Common myeloid progenitor, CD34-positive (primary cell): ENCODE data around the gene LRPPRC.

Experiments
- CTCF ChIA-PET: fragments of 350-600 bp; sonication (Branson Sonifier 250); formaldehyde crosslinking; loops from one replicate; lab custom pipeline; 2021; ENCODE audit warnings: antibody characterized with exemption; lab: Charles Lee
- POLR2A ChIA-PET: fragments of 350-600 bp; sonication (Branson Sonifier 250); formaldehyde crosslinking; loops from one replicate; lab custom pipeline; 2021; ENCODE audit warnings: antibody characterized with exemption; lab: Charles Lee
- DNase-seq, 3 donors: peaks; one replicate each; pipeline versions ENCODE4 v3.0.0 to v3.0.0-alpha.2; 2013
- H3K27ac ChIP-seq, 2 experiments: 1 replicate in 1 of 2; 2 replicates in 1 of 2; pipeline ENCODE4 v1.7.0; 2013; ENCODE audit warnings: inconsistent platforms in 2 of 2, low read length in 2 of 2, mild to moderate bottlenecking in 2 of 2, low read depth in 1 of 2, moderate library complexity in 1 of 2; ENCODE audit not compliant: severe bottlenecking in 2 of 2, insufficient read depth in 1 of 2, poor library complexity in 1 of 2
- H3K27me3 ChIP-seq, 5 experiments: replicated peaks in 2 of 5; 1 replicate in 3 of 5; 2 replicates in 2 of 5; pipeline versions ENCODE4 v1.6.1 to v1.7.0; 2013; ENCODE audit warnings: low read length in 4 of 5, mild to moderate bottlenecking in 2 of 5, moderate library complexity in 2 of 5, inconsistent platforms in 1 of 5; ENCODE audit not compliant: insufficient read depth in 5 of 5, control insufficient read depth in 4 of 5
- H3K36me3 ChIP-seq, 4 experiments: 1 replicate in 2 of 4; 2 replicates in 2 of 4; pipeline versions ENCODE4 v1.6.1 to v1.7.0; 2013; ENCODE audit warnings: low read length in 3 of 4, control low read depth in 1 of 4, mild to moderate bottlenecking in 1 of 4; ENCODE audit not compliant: control insufficient read depth in 4 of 4, insufficient read depth in 4 of 4
- H3K4me1 ChIP-seq, 4 experiments: 1 replicate in 3 of 4; 2 replicates in 1 of 4; pipeline versions ENCODE4 v1.6.1 to v1.7.1; 2013; ENCODE audit warnings: low read length in 3 of 4, mild to moderate bottlenecking in 3 of 4, control low read depth in 1 of 4, inconsistent platforms in 1 of 4, moderate library complexity in 1 of 4; ENCODE audit not compliant: control insufficient read depth in 4 of 4, insufficient read depth in 4 of 4; ENCODE audit errors: control extremely low read depth in 1 of 4
- H3K4me3 ChIP-seq, 7 experiments: 1 replicate in 4 of 7; 2 replicates in 3 of 7; pipeline versions ENCODE4 v1.5.1 to v1.7.0; 2013; ENCODE audit warnings: mild to moderate bottlenecking in 7 of 7, low read length in 6 of 7, moderate library complexity in 6 of 7, inconsistent platforms in 2 of 7, low read depth in 2 of 7, control low read depth in 1 of 7; ENCODE audit not compliant: insufficient read depth in 4 of 7, control insufficient read depth in 1 of 7; ENCODE audit errors: extremely low read depth in 1 of 7
- H3K9me3 ChIP-seq, 5 experiments: 1 replicate in 4 of 5; 2 replicates in 1 of 5; pipeline versions ENCODE4 v1.6.1 to v1.7.1; 2013; ENCODE audit warnings: low read length in 4 of 5, mild to moderate bottlenecking in 2 of 5, inconsistent platforms in 1 of 5, low read depth in 1 of 5, moderate library complexity in 1 of 5; ENCODE audit not compliant: control insufficient read depth in 4 of 5, insufficient read depth in 2 of 5; ENCODE audit errors: control extremely low read depth in 1 of 5
- WGBS: methylation state at CpG from one replicate; pipeline ENCODE4 v1.1.5; 2013; ENCODE audit not compliant: insufficient coverage; 5-methylcytosine and 5-hydroxymethylcytosine counted together

LRPPRC gene

DNA sequence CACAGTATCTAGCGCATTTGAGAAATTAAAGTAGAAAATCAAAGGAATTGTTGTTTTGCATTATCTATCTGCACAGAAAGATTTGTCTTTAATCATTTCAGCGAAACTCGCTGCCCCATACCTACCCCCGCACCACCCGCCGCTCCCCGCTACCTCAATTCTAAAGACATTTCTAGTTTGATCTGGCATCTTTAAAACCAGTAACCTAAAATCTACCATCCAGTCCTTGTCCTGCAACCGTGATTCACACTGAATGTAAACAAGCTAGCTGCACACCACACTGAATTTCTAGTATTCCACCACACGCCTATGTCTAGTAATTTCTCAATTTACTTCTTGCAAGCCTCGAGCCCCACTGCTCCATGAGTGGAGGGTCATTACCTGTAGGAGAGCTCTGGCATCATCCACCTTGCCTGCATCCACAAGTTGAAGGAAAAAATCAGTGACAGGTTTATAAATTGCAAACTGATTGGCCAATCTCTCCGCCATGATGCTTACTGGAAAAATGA, 96.9 kb downstream of the LRPPRC start:
- CTCF ChIA-PET = interaction anchor here (1.1 kb wide), 1 partner anchor 36 kb away, joined by 3 read pairs; no protein-coding TSS in a partner anchor
- H3K36me3 ChIP-seq = peaks cover 10 to 75% (median 45%) of the 10 kb centered on the region in 4 experiments
- H3K4me1 ChIP-seq = no peaks in the 10 kb centered on the region
- no peak overlapping the region for H3K4me3 ChIP-seq
- WGBS = 98% methylated on average over 7 of the region's 11 CpGs
- no peaks in the 10 kb centered on the region for H3K27me3 ChIP-seq
- no peaks in the 10 kb centered on the region for H3K9me3 ChIP-seq
- no peak overlapping the region for H3K27ac ChIP-seq
- POLR2A ChIA-PET = no interaction called here
- DNase-seq = peak in 2 of 3 donors; percentile 7 to 15

DNA sequence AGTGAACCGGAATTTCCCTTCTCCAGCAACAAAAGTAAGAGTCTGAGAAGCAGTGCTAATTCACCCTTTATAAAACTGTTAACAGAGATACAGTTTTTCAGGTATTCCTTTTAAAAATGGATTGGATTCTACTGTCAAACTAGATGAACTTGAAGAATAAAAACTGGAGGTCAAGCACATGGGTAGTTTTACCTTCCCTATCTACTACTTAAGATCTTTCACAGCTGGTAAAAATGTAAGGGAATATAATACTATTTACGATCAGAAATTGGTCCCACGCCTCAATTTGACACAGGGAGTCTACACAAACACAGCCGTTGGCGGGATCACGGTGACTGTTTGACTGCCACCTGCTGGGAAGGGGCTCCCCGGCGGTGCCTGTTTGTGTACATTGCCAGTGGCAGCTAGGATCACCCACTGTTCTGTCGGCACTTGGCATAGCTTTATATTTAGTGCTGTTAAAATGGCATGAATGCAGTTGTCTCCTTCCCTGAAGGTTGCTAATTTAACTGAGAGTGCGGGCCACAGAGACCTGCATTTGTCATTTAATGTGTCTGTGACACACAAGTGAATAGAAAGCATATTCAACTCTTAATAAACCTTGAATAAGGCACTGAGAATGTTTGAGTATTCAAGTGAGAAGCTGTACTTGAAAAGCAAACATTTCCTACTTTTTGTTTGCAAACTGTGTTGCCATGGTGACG, 97.5 kb downstream of the LRPPRC start:
- Histone ChIP-seq H3K4me1 (no peaks in the 10 kb centered on the region), H3K27ac (no peak overlapping the region), H3K36me3 (peaks cover 7 to 78% (median 48%) of the 10 kb centered on the region in 4 experiments), H3K4me3 (no peak overlapping the region), H3K9me3 (no peaks in the 10 kb centered on the region), H3K27me3 (no peaks in the 10 kb centered on the region)
- ChIA-PET POLR2A (no interaction called here), CTCF (interaction anchor here (1.1 kb wide), 1 partner anchor 37 kb away, joined by 3 read pairs; no protein-coding TSS in a partner anchor)
- WGBS = no CpG with 5 or more reads among the region's 11 CpGs
- DNase-seq = peak in 2 of 3 donors; percentile 9 to 15

DNA sequence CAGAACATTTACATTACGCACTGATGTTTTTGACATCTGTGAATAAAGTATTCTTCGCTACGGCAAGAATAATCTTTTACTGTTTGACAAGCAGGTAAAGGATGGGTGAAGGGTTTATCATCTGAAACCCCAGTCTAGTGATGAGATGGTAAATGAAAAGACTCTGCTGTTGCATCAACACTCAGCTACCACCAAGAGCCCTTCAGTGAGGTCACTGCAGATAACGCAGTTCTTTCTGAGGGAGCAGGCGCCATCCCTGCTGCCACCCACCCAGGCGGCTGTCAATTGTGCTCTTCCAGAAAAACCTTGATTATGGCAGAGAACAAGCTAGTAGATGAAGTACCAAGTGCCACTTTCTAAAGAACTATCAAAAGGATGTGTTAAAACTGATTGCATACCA, 98.3 kb downstream of the LRPPRC start:
- H3K4me1 ChIP-seq = no peaks in the 10 kb centered on the region
- ChIA-PET CTCF (interaction anchor here (1.1 kb wide), 1 partner anchor 9 kb away, joined by 3 read pairs; no protein-coding TSS in a partner anchor), POLR2A (no interaction called here)
- no peak overlapping the region for H3K27ac ChIP-seq
- H3K36me3 ChIP-seq = peaks cover 7 to 78% (median 49%) of the 10 kb centered on the region in 4 experiments
- no peak for DNase-seq
- no peaks in the 10 kb centered on the region for H3K9me3 ChIP-seq
- 100% methylated on average over 2 of the region's 6 CpGs for WGBS
- no peak overlapping the region for H3K4me3 ChIP-seq
- no peaks in the 10 kb centered on the region for H3K27me3 ChIP-seq

DNA sequence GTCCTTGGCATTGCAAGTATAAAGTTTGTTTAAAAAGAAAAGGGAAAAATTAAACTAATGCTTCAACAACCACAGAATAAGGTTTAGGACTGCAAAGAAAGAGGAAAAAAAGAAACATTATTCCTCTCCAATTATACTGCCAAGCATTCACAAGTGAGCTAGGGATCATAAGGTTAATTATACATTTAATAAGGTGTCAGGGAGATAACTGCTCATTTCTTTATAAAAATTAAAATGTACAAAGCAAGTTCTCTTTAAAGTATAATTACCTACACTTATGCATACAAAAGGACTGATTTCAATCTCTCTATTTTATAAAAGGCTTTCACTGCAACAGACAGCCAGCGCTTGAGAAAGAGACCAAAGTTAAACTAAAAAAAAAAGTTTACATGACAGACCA, 98.9 kb downstream of the LRPPRC start:
- Histone ChIP-seq H3K4me3 (no peak overlapping the region), H3K9me3 (no peaks in the 10 kb centered on the region), H3K36me3 (peaks cover 11 to 84% (median 53%) of the 10 kb centered on the region in 4 experiments), H3K27ac (no peak overlapping the region), H3K27me3 (no peaks in the 10 kb centered on the region), H3K4me1 (no peaks in the 10 kb centered on the region)
- ChIA-PET POLR2A (no interaction called here), CTCF (interaction anchor here (1.1 kb wide), 1 partner anchor 10 kb away, joined by 3 read pairs; no protein-coding TSS in a partner anchor)
- DNase-seq = no peak
- WGBS = no CpG with 5 or more reads among the region's 1 CpG

DNA sequence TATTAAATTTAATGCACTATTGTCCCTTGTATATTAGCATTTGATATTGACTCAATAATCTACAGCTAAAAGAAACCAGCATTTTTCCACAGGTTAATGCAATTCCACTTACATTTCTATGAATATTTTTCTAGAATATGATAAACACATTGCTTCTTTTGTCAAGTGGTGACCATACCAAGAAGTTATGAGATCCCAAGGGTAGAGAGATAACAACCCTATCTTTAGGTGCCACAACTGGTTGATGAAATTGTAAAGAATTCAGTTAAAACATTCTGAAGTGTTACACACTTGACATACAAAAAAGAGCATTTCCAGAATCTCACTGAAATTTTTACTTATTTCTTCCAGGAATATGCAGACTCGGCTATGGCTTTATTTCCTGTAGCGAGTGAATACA, 101.0 kb downstream of the LRPPRC start:
- no peaks in the 10 kb centered on the region for H3K4me1 ChIP-seq
- DNase-seq = peak; percentile 11 to 61 (median 23)
- 100% methylated on average over 2 of the region's 2 CpGs for WGBS
- H3K27ac ChIP-seq = no peak overlapping the region
- CTCF ChIA-PET = no interaction called here
- H3K9me3 ChIP-seq = no peaks in the 10 kb centered on the region
- no peak overlapping the region for H3K4me3 ChIP-seq
- POLR2A ChIA-PET = no interaction called here
- peaks cover 12 to 88% (median 61%) of the 10 kb centered on the region in 4 experiments for H3K36me3 ChIP-seq
- no peaks in the 10 kb centered on the region for H3K27me3 ChIP-seq

DNA sequence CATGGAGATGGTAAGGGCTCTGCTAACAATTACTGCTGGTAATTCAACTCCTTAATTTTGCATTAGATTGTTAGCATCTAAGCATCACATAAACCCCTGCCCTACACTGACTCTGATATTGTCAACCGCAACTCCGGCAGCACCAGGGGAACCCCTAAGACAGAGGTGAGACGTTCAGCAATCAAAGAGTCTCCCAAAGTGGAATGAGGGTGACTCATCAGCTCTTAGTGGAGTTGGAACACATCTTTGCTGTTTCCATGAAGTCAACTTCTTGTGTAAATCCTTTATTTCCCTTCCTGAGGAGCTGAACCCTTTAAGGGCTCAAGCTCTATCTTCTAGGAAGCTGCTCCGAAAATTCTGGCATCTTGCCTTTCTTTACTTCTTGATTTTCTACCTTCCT, 104.9 kb downstream of the LRPPRC start:
- CTCF ChIA-PET = interaction anchor here (1.1 kb wide), 1 partner anchor 8 kb away, joined by 3 read pairs; no protein-coding TSS in a partner anchor
- POLR2A ChIA-PET = no interaction called here
- H3K27ac ChIP-seq = no peak overlapping the region

DNA sequence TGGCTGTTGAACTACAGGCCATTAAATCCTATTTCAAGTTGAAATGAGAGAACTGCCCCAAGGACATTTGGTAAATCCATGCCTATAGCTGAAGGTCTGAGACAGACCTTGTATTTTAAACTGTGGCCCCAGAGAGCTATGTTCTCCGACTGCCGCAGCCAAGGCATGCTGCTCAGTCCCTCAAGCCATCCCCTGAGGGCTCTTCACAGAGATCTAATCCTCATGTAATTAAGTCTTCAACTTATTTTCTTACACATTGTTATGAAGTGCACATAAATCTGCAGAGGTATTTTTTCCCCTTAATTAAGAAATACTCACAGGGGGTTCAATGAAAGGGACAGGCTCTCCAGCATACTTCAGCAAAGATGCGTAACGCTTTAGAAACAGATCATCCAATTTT, 106.4 kb downstream of the LRPPRC start:
- POLR2A ChIA-PET = no interaction called here
- Histone ChIP-seq H3K4me1 (no peaks in the 10 kb centered on the region), H3K9me3 (no peaks in the 10 kb centered on the region), H3K27ac (no peak overlapping the region), H3K36me3 (peaks cover 26 to 72% (median 54%) of the 10 kb centered on the region in 4 experiments), H3K27me3 (no peaks in the 10 kb centered on the region), H3K4me3 (no peak overlapping the region)
- WGBS = 93% methylated on average over 2 of the region's 4 CpGs
- DNase-seq = no peak
- CTCF ChIA-PET = interaction anchor here (1.4 kb wide), 1 partner anchor 11 kb away, joined by 4 read pairs; no protein-coding TSS in a partner anchor

More for the DNA sequence above, 104.9 kb downstream of the LRPPRC start:
- H3K36me3 ChIP-seq = peaks cover 26 to 85% (median 61%) of the 10 kb centered on the region in 4 experiments
- H3K27me3 ChIP-seq = no peaks in the 10 kb centered on the region
- 100% methylated on average over 3 of the region's 4 CpGs for WGBS
- DNase-seq = no peak
- no peaks in the 10 kb centered on the region for H3K4me1 ChIP-seq
- H3K9me3 ChIP-seq = no peaks in the 10 kb centered on the region
- H3K4me3 ChIP-seq = no peak overlapping the region
